Measurements from ENCODE around the gene CNFN.

Gene CNFN

GRCh38 chr19:42403586-42403985 is 13.5 kb upstream of the CNFN start:
- TF ChIP-seq, protein P1, sequence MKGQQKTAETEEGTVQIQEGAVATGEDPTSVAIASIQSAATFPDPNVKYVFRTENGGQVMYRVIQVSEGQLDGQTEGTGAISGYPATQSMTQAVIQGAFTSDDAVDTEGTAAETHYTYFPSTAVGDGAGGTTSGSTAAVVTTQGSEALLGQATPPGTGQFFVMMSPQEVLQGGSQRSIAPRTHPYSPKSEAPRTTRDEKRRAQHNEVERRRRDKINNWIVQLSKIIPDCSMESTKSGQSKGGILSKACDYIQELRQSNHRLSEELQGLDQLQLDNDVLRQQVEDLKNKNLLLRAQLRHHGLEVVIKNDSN (IDR thresholded peaks at IDR 0.05): no peak
- TF ChIP-seq RAD21 (IDR thresholded peaks at IDR 0.05; ENCODE audit: low read depth): no peak
- TF ChIP-seq FOXM1 (IDR thresholded peaks at IDR 0.05; ENCODE audit: borderline replicate concordance, low read depth): no peak
- no peak for TF ChIP-seq ZBTB7A (IDR thresholded peaks at IDR 0.05; ENCODE audit: low read depth)
- TF ChIP-seq CEBPB (IDR thresholded peaks at IDR 0.05): no peak
- TF ChIP-seq TCF12 (IDR thresholded peaks at IDR 0.05; ENCODE audit: low read depth): no peak
- no peak for TF ChIP-seq TAF1 (IDR thresholded peaks at IDR 0.05; ENCODE audit: low read depth)
- no peak for TF ChIP-seq REST (IDR thresholded peaks at IDR 0.05; ENCODE audit: low read depth)
- no peak for TF ChIP-seq CREB1 (IDR thresholded peaks at IDR 0.05; ENCODE audit: low read depth)
- no peak for TF ChIP-seq TEAD4 (IDR thresholded peaks at IDR 0.05)
- TF ChIP-seq, protein P2, sequence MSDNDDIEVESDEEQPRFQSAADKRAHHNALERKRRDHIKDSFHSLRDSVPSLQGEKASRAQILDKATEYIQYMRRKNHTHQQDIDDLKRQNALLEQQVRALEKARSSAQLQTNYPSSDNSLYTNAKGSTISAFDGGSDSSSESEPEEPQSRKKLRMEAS (IDR thresholded peaks at IDR 0.05): no peak
- no peak for TF ChIP-seq EP300 (IDR thresholded peaks at IDR 0.05; ENCODE audit: borderline replicate concordance)
- no peak for TF ChIP-seq NFIC (IDR thresholded peaks at IDR 0.05)
- TF ChIP-seq EGR1 (IDR thresholded peaks at IDR 0.05): no peak
- no peak for TF ChIP-seq YY1 (IDR thresholded peaks at IDR 0.05; ENCODE audit: low read depth)

GRCh38 chr19:42402376-42403116 is 12.4 kb upstream of the CNFN start:
- TF ChIP-seq CEBPB (IDR thresholded peaks at IDR 0.05) (no peak), TEAD4 (IDR thresholded peaks at IDR 0.05) (no peak), EP300 (IDR thresholded peaks at IDR 0.05; ENCODE audit: borderline replicate concordance) (no peak), CREB1 (IDR thresholded peaks at IDR 0.05; ENCODE audit: low read depth) (no peak), FOXM1 (IDR thresholded peaks at IDR 0.05; ENCODE audit: borderline replicate concordance, low read depth) (no peak), RAD21 (IDR thresholded peaks at IDR 0.05; ENCODE audit: low read depth) (no peak), TCF12 (IDR thresholded peaks at IDR 0.05; ENCODE audit: low read depth) (no peak), TAF1 (IDR thresholded peaks at IDR 0.05; ENCODE audit: low read depth) (no peak), NFIC (IDR thresholded peaks at IDR 0.05) (no peak), EGR1 (IDR thresholded peaks at IDR 0.05) (no peak), YY1 (IDR thresholded peaks at IDR 0.05; ENCODE audit: low read depth) (no peak), REST (IDR thresholded peaks at IDR 0.05; ENCODE audit: low read depth) (no peak), ZBTB7A (IDR thresholded peaks at IDR 0.05; ENCODE audit: low read depth) (no peak)
- TF ChIP-seq, protein P1 (IDR thresholded peaks at IDR 0.05): no peak
- TF ChIP-seq, protein P2 (IDR thresholded peaks at IDR 0.05): no peak

- TF ChIP-seq NFIC (IDR thresholded peaks at IDR 0.05) (no peak), FOXM1 (IDR thresholded peaks at IDR 0.05; ENCODE audit: borderline replicate concordance, low read depth) (no peak), RAD21 (IDR thresholded peaks at IDR 0.05; ENCODE audit: low read depth) (peak; percentile 52), CEBPB (IDR thresholded peaks at IDR 0.05) (no peak; the same call in 1 of the 2 replicates), REST (IDR thresholded peaks at IDR 0.05; ENCODE audit: low read depth) (no peak), CREB1 (IDR thresholded peaks at IDR 0.05; ENCODE audit: low read depth) (no peak), YY1 (IDR thresholded peaks at IDR 0.05; ENCODE audit: low read depth) (no peak), TAF1 (IDR thresholded peaks at IDR 0.05; ENCODE audit: low read depth) (no peak), TEAD4 (IDR thresholded peaks at IDR 0.05) (no peak), EGR1 (IDR thresholded peaks at IDR 0.05) (no peak)
- TF ChIP-seq, protein P2 (IDR thresholded peaks at IDR 0.05): peak; percentile 76
- TF ChIP-seq, protein P1 (IDR thresholded peaks at IDR 0.05): no peak
These were observed 11.5 kb upstream of the CNFN start for GRCh38 chr19:42401365-42402303.
